Measurements from ENCODE around the gene KIAA1586.
"Not testable (repeated sequence)": the region's sequence is repeated elsewhere in the genome, so short reads cannot be mapped to it uniquely, and the experiment has no call there.

KIAA1586 gene

GRCh38 chr6:57046332-57047256, at the start of gene KIAA1586:
Gene KIAA1586 (plus strand): TSS chr6:57046693. CDS start chr6:57046756, 63 bp downstream.
- DNase-seq (ENCODE audit: low read depth, low spot score): peak; percentile 63
- peak; percentile 70; the same call in 1 of the 2 replicates for TF ChIP-seq POLR2AphosphoS5 (IDR thresholded peaks at IDR 0.05; ENCODE audit: borderline replicate concordance, low read depth, low read length)
- Histone ChIP-seq H3K27ac (peak within 1 kb of the TSS; percentile 69), H3K36me3 (ENCODE audit: insufficient read depth, low read length) (peaks cover 36% of the 10 kb centered on the region), H3K4me3 (peak within 1 kb of the TSS; percentile 79), H3K9ac (ENCODE audit: insufficient read length) (peak within 1 kb of the TSS; percentile 85)
- not testable (repeated sequence) for H3K9me3 ChIP-seq (ENCODE audit: low read depth, low read length)

GRCh38 chr6:56999049-56999448, 47.4 kb upstream of the KIAA1586 start:
- no peak overlapping the region for H3K4me3 ChIP-seq
- no peaks in the 10 kb centered on the region for H3K9me3 ChIP-seq (ENCODE audit: low read depth, low read length)
- H3K9ac ChIP-seq (ENCODE audit: insufficient read length): no peak overlapping the region
- no peak overlapping the region for H3K27ac ChIP-seq
- no peaks in the 10 kb centered on the region for H3K36me3 ChIP-seq (ENCODE audit: insufficient read depth, low read length)
- DNase-seq (ENCODE audit: low read depth, low spot score): no peak
- TF ChIP-seq POLR2AphosphoS5 (IDR thresholded peaks at IDR 0.05; ENCODE audit: borderline replicate concordance, low read depth, low read length) (no peak), EZH2 (IDR thresholded peaks at IDR 0.05) (no peak)

GRCh38 chr6:56999748-57000147, 46.7 kb upstream of the KIAA1586 start:
- DNase-seq (ENCODE audit: low read depth, low spot score); H3K9me3 ChIP-seq (ENCODE audit: low read depth, low read length); H3K36me3 ChIP-seq (ENCODE audit: insufficient read depth, low read length): not testable (repeated sequence)

GRCh38 chr6:57002197-57002596, 44.3 kb upstream of the KIAA1586 start:
- Histone ChIP-seq H3K9me3 (ENCODE audit: low read depth, low read length) (no peaks in the 10 kb centered on the region), H3K4me3 (no peak overlapping the region), H3K36me3 (ENCODE audit: insufficient read depth, low read length) (no peaks in the 10 kb centered on the region), H3K9ac (ENCODE audit: insufficient read length) (no peak overlapping the region), H3K27ac (no peak overlapping the region)
- no peak for TF ChIP-seq POLR2AphosphoS5 (IDR thresholded peaks at IDR 0.05; ENCODE audit: borderline replicate concordance, low read depth, low read length)
- no peak for TF ChIP-seq EZH2 (IDR thresholded peaks at IDR 0.05)
- TF ChIP-seq FOXP2 (optimal IDR thresholded peaks at IDR 0.05; ENCODE audit: control extremely low read depth, extremely low read length, insufficient read depth): no peak
- DNase-seq (ENCODE audit: low read depth, low spot score): no peak

More at GRCh38 chr6:56999748-57000147, 46.7 kb upstream of the KIAA1586 start:
- not testable (repeated sequence) for H3K9ac ChIP-seq (ENCODE audit: insufficient read length); H3K4me3 ChIP-seq; H3K27ac ChIP-seq

GRCh38 chr6:57004292-57004691, 42.2 kb upstream of the KIAA1586 start:
- Histone ChIP-seq H3K9me3 (ENCODE audit: low read depth, low read length) (no peaks in the 10 kb centered on the region), H3K27ac (no peak overlapping the region), H3K9ac (ENCODE audit: insufficient read length) (no peak overlapping the region), H3K4me3 (no peak overlapping the region), H3K36me3 (ENCODE audit: insufficient read depth, low read length) (no peaks in the 10 kb centered on the region)
- no peak for DNase-seq (ENCODE audit: low read depth, low spot score)
- TF ChIP-seq FOXP2 (optimal IDR thresholded peaks at IDR 0.05; ENCODE audit: control extremely low read depth, extremely low read length, insufficient read depth): no peak
- no peak for TF ChIP-seq EZH2 (IDR thresholded peaks at IDR 0.05)
- no peak for TF ChIP-seq POLR2AphosphoS5 (IDR thresholded peaks at IDR 0.05; ENCODE audit: borderline replicate concordance, low read depth, low read length)

GRCh38 chr6:57006101-57006500, 40.4 kb upstream of the KIAA1586 start:
- Histone ChIP-seq H3K4me3 (no peak overlapping the region), H3K9ac (ENCODE audit: insufficient read length) (no peak overlapping the region), H3K27ac (no peak overlapping the region), H3K9me3 (ENCODE audit: low read depth, low read length) (no peaks in the 10 kb centered on the region), H3K36me3 (ENCODE audit: insufficient read depth, low read length) (no peaks in the 10 kb centered on the region)
- TF ChIP-seq EZH2 (IDR thresholded peaks at IDR 0.05) (no peak), POLR2AphosphoS5 (IDR thresholded peaks at IDR 0.05; ENCODE audit: borderline replicate concordance, low read depth, low read length) (no peak), FOXP2 (optimal IDR thresholded peaks at IDR 0.05; ENCODE audit: control extremely low read depth, extremely low read length, insufficient read depth) (no peak)
- no peak for DNase-seq (ENCODE audit: low read depth, low spot score)

GRCh38 chr6:57008069-57008468, 38.4 kb upstream of the KIAA1586 start:
- not testable (repeated sequence) for H3K9me3 ChIP-seq (ENCODE audit: low read depth, low read length); H3K4me3 ChIP-seq; H3K27ac ChIP-seq; H3K36me3 ChIP-seq (ENCODE audit: insufficient read depth, low read length); H3K9ac ChIP-seq (ENCODE audit: insufficient read length); DNase-seq (ENCODE audit: low read depth, low spot score)

GRCh38 chr6:57013521-57013926, 33.0 kb upstream of the KIAA1586 start:
- no peaks in the 10 kb centered on the region for H3K36me3 ChIP-seq (ENCODE audit: insufficient read depth, low read length)
- no peak for DNase-seq (ENCODE audit: low read depth, low spot score)
- H3K9ac ChIP-seq (ENCODE audit: insufficient read length): no peak overlapping the region
- H3K4me3 ChIP-seq: no peak overlapping the region
- no peak for TF ChIP-seq FOXP2 (optimal IDR thresholded peaks at IDR 0.05; ENCODE audit: control extremely low read depth, extremely low read length, insufficient read depth)
- no peak for TF ChIP-seq EZH2 (IDR thresholded peaks at IDR 0.05)
- TF ChIP-seq POLR2AphosphoS5 (IDR thresholded peaks at IDR 0.05; ENCODE audit: borderline replicate concordance, low read depth, low read length): no peak
- H3K27ac ChIP-seq: no peak overlapping the region
- no peaks in the 10 kb centered on the region for H3K9me3 ChIP-seq (ENCODE audit: low read depth, low read length)

- Histone ChIP-seq H3K27ac (no peak overlapping the region), H3K36me3 (ENCODE audit: insufficient read depth, low read length) (no peaks in the 10 kb centered on the region), H3K4me3 (no peak overlapping the region), H3K9me3 (ENCODE audit: low read depth, low read length) (no peaks in the 10 kb centered on the region), H3K9ac (ENCODE audit: insufficient read length) (no peak overlapping the region)
- no peak for DNase-seq (ENCODE audit: low read depth, low spot score)
- TF ChIP-seq EZH2 (IDR thresholded peaks at IDR 0.05) (no peak), FOXP2 (optimal IDR thresholded peaks at IDR 0.05; ENCODE audit: control extremely low read depth, extremely low read length, insufficient read depth) (no peak), POLR2AphosphoS5 (IDR thresholded peaks at IDR 0.05; ENCODE audit: borderline replicate concordance, low read depth, low read length) (no peak)
Measured at GRCh38 chr6:57017069-57017468, 29.4 kb upstream of the KIAA1586 start.

Measured in SK-N-MC (cell line).